ENCODE data around the gene RIPPLY3. TPM values are rescaled to one million over a fixed set of nuclear protein-coding genes. Genes with fewer than 3 reads are reported as not detected.

RIPPLY3 gene
- total and polyA plus RNA-seq, 2 donors (not counting 3 experiments of a cell fraction or from before 2014, with no cell fraction given): 0.03 TPM; not detected in 1

DNA sequence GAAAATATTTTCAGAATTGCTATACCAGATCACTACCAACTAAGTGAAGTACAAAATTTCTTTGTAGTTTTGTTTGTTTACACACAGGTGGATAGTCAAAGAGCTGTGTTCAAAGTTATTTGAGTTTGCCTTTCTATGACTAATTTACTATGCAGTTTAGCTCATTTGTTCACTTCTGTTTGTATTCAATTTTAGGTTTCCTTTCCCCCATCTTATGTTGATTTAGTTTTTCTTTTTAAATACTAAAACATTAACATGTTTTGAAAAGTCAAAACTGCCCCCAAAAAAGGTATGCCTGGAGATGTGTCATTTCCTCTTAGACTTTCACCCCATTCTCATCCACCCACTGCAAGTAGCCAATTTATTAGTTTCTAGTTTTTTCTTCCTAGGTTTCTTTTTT lies 18.7 kb upstream of the RIPPLY3 start:
- H2AFZ ChIP-seq (ENCODE audit: low read depth, low read length): no peak overlapping the region
- intact Hi-C loops (cut with micrococcal nuclease): loop anchor here (1.0 to 10.0 kb wide), 2 partner anchors 49 to 387 kb away; no protein-coding TSS in a partner anchor

More for the DNA sequence above, 18.7 kb upstream of the RIPPLY3 start:
- no peaks in the 10 kb centered on the region for H3K79me2 ChIP-seq (ENCODE audit: control insufficient read depth, insufficient read depth, low read length)
- FAIRE-seq: no peak
- ChIA-PET POLR2A (no interaction called here), CTCF (interaction anchor here (0.5 to 1.9 kb wide), 5 partner anchors 9 to 724 kb away, joined by 3 to 33 read pairs (median 4); no protein-coding TSS in a partner anchor)
- no peaks in the 10 kb centered on the region for H3K9me1 ChIP-seq (replicated peaks; ENCODE audit: control insufficient read depth, extremely low read depth, insufficient read depth, low read length)
- TF ChIP-seq, protein P1, sequence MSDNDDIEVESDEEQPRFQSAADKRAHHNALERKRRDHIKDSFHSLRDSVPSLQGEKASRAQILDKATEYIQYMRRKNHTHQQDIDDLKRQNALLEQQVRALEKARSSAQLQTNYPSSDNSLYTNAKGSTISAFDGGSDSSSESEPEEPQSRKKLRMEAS (IDR thresholded peaks at IDR 0.05; ENCODE audit: insufficient read depth, insufficient read length): no peak
- TF ChIP-seq, protein P2, sequence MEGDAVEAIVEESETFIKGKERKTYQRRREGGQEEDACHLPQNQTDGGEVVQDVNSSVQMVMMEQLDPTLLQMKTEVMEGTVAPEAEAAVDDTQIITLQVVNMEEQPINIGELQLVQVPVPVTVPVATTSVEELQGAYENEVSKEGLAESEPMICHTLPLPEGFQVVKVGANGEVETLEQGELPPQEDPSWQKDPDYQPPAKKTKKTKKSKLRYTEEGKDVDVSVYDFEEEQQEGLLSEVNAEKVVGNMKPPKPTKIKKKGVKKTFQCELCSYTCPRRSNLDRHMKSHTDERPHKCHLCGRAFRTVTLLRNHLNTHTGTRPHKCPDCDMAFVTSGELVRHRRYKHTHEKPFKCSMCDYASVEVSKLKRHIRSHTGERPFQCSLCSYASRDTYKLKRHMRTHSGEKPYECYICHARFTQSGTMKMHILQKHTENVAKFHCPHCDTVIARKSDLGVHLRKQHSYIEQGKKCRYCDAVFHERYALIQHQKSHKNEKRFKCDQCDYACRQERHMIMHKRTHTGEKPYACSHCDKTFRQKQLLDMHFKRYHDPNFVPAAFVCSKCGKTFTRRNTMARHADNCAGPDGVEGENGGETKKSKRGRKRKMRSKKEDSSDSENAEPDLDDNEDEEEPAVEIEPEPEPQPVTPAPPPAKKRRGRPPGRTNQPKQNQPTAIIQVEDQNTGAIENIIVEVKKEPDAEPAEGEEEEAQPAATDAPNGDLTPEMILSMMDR (IDR thresholded peaks at IDR 0.05; ENCODE audit: extremely low read depth in 1 of 2, insufficient read depth in 1 of 2, low read depth in 1 of 2, low read length in 2 of 2): no peak
- TF ChIP-seq GATA2 (IDR thresholded peaks at IDR 0.05; ENCODE audit: insufficient read depth, insufficient read length, low read depth, low read length) (no peak), MYC (IDR thresholded peaks at IDR 0.05; ENCODE audit: low read depth, low read length) (no peak), FOS (IDR thresholded peaks at IDR 0.05; ENCODE audit: borderline replicate concordance, insufficient read depth, low read length) (no peak), POLR2A (IDR thresholded peaks at IDR 0.05; ENCODE audit: low read depth, low read length) (no peak), JUN (IDR thresholded peaks at IDR 0.05; ENCODE audit: borderline replicate concordance, insufficient read depth, insufficient read length, low read depth) (no peak), EZH2 (IDR thresholded peaks at IDR 0.05; ENCODE audit: borderline replicate concordance, low read depth, low read length, severe bottlenecking) (no peak), POLR2AphosphoS5 (IDR thresholded peaks at IDR 0.05; ENCODE audit: insufficient read depth, low read depth, low read length) (no peak)
- no peak for DNase-seq (ENCODE audit: low read depth, low spot score)
- BruUV-seq (replicated peaks): no TSS peak
- no peak overlapping the region for H3K4me3 ChIP-seq (replicated peaks in 1 of 3; ENCODE audit: insufficient read depth in 1 of 3, low read depth in 1 of 3, low read length in 3 of 3)
- H3K36me3 ChIP-seq (ENCODE audit: control insufficient read depth in 2 of 2, extremely low read depth in 1 of 2, insufficient read depth in 2 of 2, low read length in 2 of 2): no peaks in the 10 kb centered on the region
- no peaks in the 10 kb centered on the region for H3K9me3 ChIP-seq (replicated peaks; ENCODE audit: control insufficient read depth, insufficient read depth, low read length)
- H3K27ac ChIP-seq (ENCODE audit: insufficient read depth, low read depth, low read length): no peak overlapping the region
- peaks cover 2% of the 10 kb centered on the region for H3K4me1 ChIP-seq (ENCODE audit: control insufficient read depth, extremely low read depth, insufficient read depth, low read length)
- dilution Hi-C loops (cut with MboI; ENCODE audit: extremely low pct_ligation_motif_present, low sequenced_read_pairs): no loop called here
- no peaks in the 10 kb centered on the region for H3K27me3 ChIP-seq (ENCODE audit: control insufficient read depth in 2 of 2, insufficient read depth in 2 of 2, low read length in 2 of 2)
- no peak overlapping the region for H3K4me2 ChIP-seq (ENCODE audit: insufficient read depth, low read length)
- H4K20me1 ChIP-seq (replicated peaks; ENCODE audit: control insufficient read depth, extremely low read depth, insufficient read depth, low read length): no peaks in the 10 kb centered on the region
- no peak overlapping the region for H3K9ac ChIP-seq (replicated peaks; ENCODE audit: extremely low read depth, insufficient read depth, low read length)
